H1 (cell line): ENCODE results near the gene ACTL8. TPM values are rescaled to one million over a fixed set of nuclear protein-coding genes. Genes with fewer than 3 reads are reported as not detected.

Experiments
- CTCF ChIA-PET: fragments of 300-600 bp; sonication (Branson Sonifier 250); formaldehyde crosslinking; loops from one replicate; lab custom pipeline; 2021; ENCODE audit not compliant: partially characterized antibody; lab: Charles Lee
- POLR2A ChIA-PET: fragments of 300-600 bp; sonication (Branson Sonifier 250); formaldehyde crosslinking; loops from one replicate; lab custom pipeline; 2021; ENCODE audit warnings: inconsistent platforms; ENCODE audit not compliant: partially characterized antibody; lab: Charles Lee
- DNase-seq, 2 experiments: peaks; one replicate each; pipeline versions ENCODE4 v3.0.0 to v3.0.0-alpha.2; 2010 to 2022; ENCODE audit warnings: low spot score in 2 of 2, low read depth in 1 of 2, mixed read lengths in 1 of 2
- FAIRE-seq: peaks from 2 replicates; lab custom pipeline; 2011; peaks lifted over from hg19 to GRCh38; lab: Jason Lieb, UNC
- H2AFZ ChIP-seq: 2 replicates; pipeline ENCODE4 v1.8.1; 2012; ENCODE audit warnings: low read length, inconsistent platforms
- H2AK5ac ChIP-seq: 2 replicates; pipeline ENCODE4 v1.6.1; 2013; ENCODE audit warnings: low read depth, low read length
- H2BK120ac ChIP-seq: replicated peaks from 2 replicates; pipeline ENCODE3; 2013; ENCODE audit warnings: low read depth, low read length, inconsistent platforms
- H2BK12ac ChIP-seq: 2 replicates; pipeline ENCODE4 v1.6.1; 2013; ENCODE audit warnings: low read depth, low read length
- H2BK15ac ChIP-seq: 2 replicates; pipeline ENCODE4 v1.6.1; 2013; ENCODE audit warnings: low read length
- H2BK20ac ChIP-seq: 2 replicates; pipeline ENCODE4 v1.6.1; 2013; ENCODE audit warnings: low read length
- H2BK5ac ChIP-seq: 2 replicates; pipeline ENCODE4 v1.6.1; 2013; ENCODE audit warnings: low read depth, low read length
- H3K14ac ChIP-seq: 2 replicates; pipeline ENCODE4 v1.6.1; 2013; ENCODE audit warnings: inconsistent platforms; ENCODE audit not compliant: insufficient read length
- H3K18ac ChIP-seq: 2 replicates; pipeline ENCODE4 v1.6.1; 2013; ENCODE audit warnings: low read length; ENCODE audit errors: extremely low read depth
- H3K23ac ChIP-seq: 2 replicates; pipeline ENCODE4 v1.6.1; 2013; ENCODE audit warnings: inconsistent platforms; ENCODE audit not compliant: insufficient read length
- H3K23me2 ChIP-seq: 2 replicates; pipeline ENCODE4 v1.6.1; 2013; ENCODE audit warnings: low read depth, low read length
- H3K27ac ChIP-seq: 2 replicates; pipeline ENCODE4 v1.6.1; 2011; ENCODE audit warnings: low read depth, low read length, inconsistent platforms
- H3K27me3 ChIP-seq, 4 experiments: replicated peaks in 1 of 4; 1 replicate in 1 of 4; 2 replicates in 3 of 4; pipeline versions ENCODE4 v1.6.1 to v1.8.1; 2011 to 2013; ENCODE audit warnings: low read length in 3 of 4, mild to moderate bottlenecking in 3 of 4, inconsistent platforms in 2 of 4, mixed read lengths in 2 of 4, moderate library complexity in 1 of 4; ENCODE audit not compliant: control insufficient read depth in 3 of 4, insufficient read depth in 3 of 4; ENCODE audit errors: extremely low read depth in 1 of 4
- H3K36me3 ChIP-seq, 4 experiments: 2 replicates each; pipeline versions ENCODE4 v1.6.1 to v1.8.1; 2011 to 2013; ENCODE audit warnings: mild to moderate bottlenecking in 4 of 4, low read length in 3 of 4, moderate library complexity in 2 of 4, control low read depth in 1 of 4, inconsistent platforms in 1 of 4; ENCODE audit not compliant: insufficient read depth in 4 of 4, control insufficient read depth in 2 of 4
- H3K4ac ChIP-seq: replicated peaks from 2 replicates; pipeline ENCODE3; 2013; ENCODE audit warnings: low read length, low read depth, mixed read lengths, inconsistent platforms; ENCODE audit not compliant: insufficient read length
- H3K4me1 ChIP-seq, 4 experiments: replicated peaks in 1 of 4; 1 replicate in 1 of 4; 2 replicates in 3 of 4; pipeline versions ENCODE4 v1.6.1 to v1.8.1; 2011 to 2013; ENCODE audit warnings: low read length in 3 of 4, inconsistent platforms in 2 of 4, mixed read lengths in 1 of 4; ENCODE audit not compliant: insufficient read depth in 4 of 4, control insufficient read depth in 3 of 4
- H3K4me2 ChIP-seq, 2 experiments: 2 replicates each; pipeline versions ENCODE4 v1.6.1 to v1.8.1; 2011 to 2013; ENCODE audit warnings: low read depth in 2 of 2, low read length in 2 of 2, control low read depth in 1 of 2, inconsistent platforms in 1 of 2, mild to moderate bottlenecking in 1 of 2; ENCODE audit not compliant: insufficient read depth in 1 of 2
- H3K4me3 ChIP-seq, 4 experiments: fragments of 200-600, 300-600 bp in 1 of 4; sonication (generic), shearing (Covaris generic), sonication (Bioruptor Twin) in 1 of 4; 2 replicates each; pipeline versions ENCODE4 v1.5.1 to v1.8.1; 2011 to 2016; ENCODE audit warnings: low read length in 4 of 4, low read depth in 3 of 4, control low read depth in 2 of 4, inconsistent platforms in 2 of 4, mild to moderate bottlenecking in 2 of 4, mixed read lengths in 1 of 4, moderate library complexity in 1 of 4; ENCODE audit not compliant: insufficient read depth in 2 of 4; ENCODE audit errors: extremely low read depth in 1 of 4
- H3K56ac ChIP-seq: replicated peaks from 2 replicates; pipeline ENCODE3; 2013; ENCODE audit warnings: low read depth, mild to moderate bottlenecking, mixed read lengths, low read length, inconsistent platforms; ENCODE audit not compliant: insufficient read length
- H3K79me1 ChIP-seq: 2 replicates; pipeline ENCODE4 v1.6.1; 2013; ENCODE audit warnings: low read depth, low read length, control low read depth
- H3K79me2 ChIP-seq, 2 experiments: 2 replicates each; pipeline versions ENCODE4 v1.6.1 to v1.8.1; 2012 to 2013; ENCODE audit warnings: low read length in 2 of 2, mild to moderate bottlenecking in 2 of 2, inconsistent platforms in 1 of 2; ENCODE audit not compliant: insufficient read depth in 2 of 2, control insufficient read depth in 1 of 2
- H3K9ac ChIP-seq, 4 experiments: replicated peaks in 1 of 4; 1 replicate in 1 of 4; 2 replicates in 3 of 4; pipeline versions ENCODE4 v1.6.1 to v1.8.1; 2011 to 2013; ENCODE audit warnings: low read depth in 3 of 4, low read length in 3 of 4, control low read depth in 2 of 4, mild to moderate bottlenecking in 2 of 4, moderate library complexity in 2 of 4, inconsistent platforms in 1 of 4; ENCODE audit errors: extremely low read depth in 1 of 4
- H3K9me3 ChIP-seq, 2 experiments: 2 replicates each; pipeline versions ENCODE4 v1.6.1 to v1.8.1; 2012 to 2013; ENCODE audit warnings: mild to moderate bottlenecking in 2 of 2, moderate library complexity in 2 of 2, control low read depth in 1 of 2, inconsistent platforms in 1 of 2, low read depth in 1 of 2, low read length in 1 of 2, mixed read lengths in 1 of 2; ENCODE audit not compliant: insufficient read depth in 2 of 2
- H4K20me1 ChIP-seq, 2 experiments: replicated peaks in 1 of 2; 2 replicates each; pipeline versions ENCODE3 to v1.8.1; 2011 to 2013; ENCODE audit warnings: inconsistent platforms in 2 of 2, low read length in 2 of 2, mild to moderate bottlenecking in 1 of 2; ENCODE audit not compliant: insufficient read depth in 2 of 2, control insufficient read depth in 1 of 2
- H4K5ac ChIP-seq: 2 replicates; pipeline ENCODE4 v1.6.1; 2013; ENCODE audit warnings: low read length, low read depth, mixed read lengths, inconsistent platforms; ENCODE audit not compliant: insufficient read length
- H4K8ac ChIP-seq: 2 replicates; pipeline ENCODE4 v1.8.0; 2013; ENCODE audit warnings: mild to moderate bottlenecking, moderate library complexity, low read length, inconsistent platforms; ENCODE audit not compliant: insufficient read depth; ENCODE audit errors: extremely low read depth
- H4K91ac ChIP-seq: replicated peaks from 2 replicates; pipeline ENCODE3; 2013; ENCODE audit warnings: low read length, mixed read lengths, inconsistent platforms; ENCODE audit not compliant: insufficient read length
- ATF3 ChIP-seq: IDR thresholded peaks from 2 replicates; pipeline ENCODE4 v1.6.1; 2011; ENCODE audit warnings: low read depth, mild to moderate bottlenecking, low read length; ENCODE audit not compliant: insufficient read depth
- CBX5 ChIP-seq: fragments of 300-800, 300-1000 bp; sonication (generic); IDR thresholded peaks from 2 replicates; pipeline ENCODE4 v1.7.1; 2016; ENCODE audit warnings: antibody characterized with exemption, low read length, low read depth
- CREB1 ChIP-seq: IDR thresholded peaks from 2 replicates; pipeline ENCODE4 v1.6.1; 2012; ENCODE audit warnings: inconsistent platforms
- CTBP2 ChIP-seq: IDR thresholded peaks from 2 replicates; pipeline ENCODE4 v1.7.0; 2011; ENCODE audit warnings: borderline replicate concordance, mild to moderate bottlenecking, moderate library complexity, mixed read lengths, low read length; ENCODE audit not compliant: insufficient read depth, insufficient read length
- EZH2 ChIP-seq: fragments of 200-600 bp; sonication (generic); IDR thresholded peaks from 2 replicates; pipeline ENCODE4 v1.7.1; 2012; ENCODE audit warnings: low read depth, mild to moderate bottlenecking, moderate library complexity, low read length, inconsistent platforms; ENCODE audit not compliant: severe bottlenecking
- HDAC2 ChIP-seq, 2 experiments: fragments of 300-600 bp in 1 of 2; sonication (generic) in 1 of 2; IDR thresholded peaks; 2 replicates each; pipeline ENCODE4 v1.6.1; 2011 to 2012; ENCODE audit warnings: low read depth in 2 of 2, low read length in 2 of 2, mild to moderate bottlenecking in 2 of 2, moderate library complexity in 2 of 2, borderline replicate concordance in 1 of 2, inconsistent platforms in 1 of 2
- HDAC6 ChIP-seq: IDR thresholded peaks from one replicate; pipeline ENCODE4 v1.7.1; 2012; ENCODE audit warnings: low read depth, mild to moderate bottlenecking, inconsistent platforms, low read length, moderate library complexity
- KDM4A ChIP-seq: IDR thresholded peaks from one replicate; pipeline ENCODE4 v1.7.1; 2012; ENCODE audit warnings: low read depth, mild to moderate bottlenecking, moderate library complexity, low read length, inconsistent platforms; ENCODE audit not compliant: severe bottlenecking
- POU5F1 ChIP-seq: IDR thresholded peaks from 2 replicates; pipeline ENCODE4 v1.6.1; 2011; ENCODE audit warnings: low read depth, mild to moderate bottlenecking, low read length, moderate library complexity
- RFX5 ChIP-seq: IDR thresholded peaks from 2 replicates; pipeline ENCODE4 v1.6.1; 2011; ENCODE audit warnings: low read depth, low read length, improper control_type of control experiment, borderline replicate concordance
- RXRA ChIP-seq: IDR thresholded peaks from 2 replicates; pipeline ENCODE4 v1.6.1; 2011; ENCODE audit warnings: low read depth, mild to moderate bottlenecking, low read length, moderate library complexity; ENCODE audit not compliant: insufficient read depth
- SP4 ChIP-seq: IDR thresholded peaks from 2 replicates; pipeline ENCODE4 v1.6.1; 2012; ENCODE audit warnings: low read length, inconsistent platforms
- SUZ12 ChIP-seq: fragments of 200-600 bp; sonication (generic); IDR thresholded peaks from 2 replicates; pipeline ENCODE4 v1.6.1; 2012; ENCODE audit warnings: mild to moderate bottlenecking, inconsistent platforms, low read length, moderate library complexity, mixed read lengths
- TAF1 ChIP-seq: IDR thresholded peaks from 2 replicates; pipeline ENCODE4 v1.6.1; 2011; ENCODE audit warnings: mild to moderate bottlenecking, low read depth, low read length
- WGBS, 2 experiments: shearing (Covaris generic) in 1 of 2; methylation state at CpG; one replicate each; pipeline versions ENCODE4 v1.1.6 to v1.1.7; 2013 to 2015; ENCODE audit warnings: low lambda C conversion rate in 2 of 2, mixed read lengths in 2 of 2, inconsistent platforms in 1 of 2, low coverage in 1 of 2, missing lambda C conversion rate in 1 of 2; ENCODE audit not compliant: insufficient replicate concordance in 2 of 2, insufficient coverage in 1 of 2, insufficient read length in 1 of 2; ENCODE audit errors: extremely low coverage in 1 of 2, missing lambda C conversion rate in 1 of 2; 5-methylcytosine and 5-hydroxymethylcytosine counted together
- polyA plus RNA-seq, 7 experiments: library from polyadenylated mRNA; depleted of rRNA in 3 of 7; stranded (reverse) in 5 of 7; unstranded in 2 of 7; fragments of >200 nt in 5 of 7; fragments of 200-250 nt in 2 of 7; gene quantifications; 1 replicate in 5 of 7; 2 replicates in 1 of 7; 4 replicates in 1 of 7; pipeline versions ENCODE4 v1.2.1 to v1.2.3, GENCODE V29; 2011 to 2013; ENCODE audit warnings: missing spikeins in 2 of 7, mixed read lengths in 2 of 7
- total RNA-seq: library from RNA; stranded (reverse); fragmentation: NEBNext Ultra II Directional; extraction: Animal tissue kit (Norgen Biotek cat#: 25700); gene quantifications from 2 replicates; pipeline ENCODE4 v1.2.1, GENCODE V29; 2021

Gene ACTL8
- total and polyA plus RNA-seq, 2 of the 8 experiments (the other 6 are each of a cell fraction or from before 2014, with no cell fraction given), result 0.33 to 0.47 TPM

DNA sequence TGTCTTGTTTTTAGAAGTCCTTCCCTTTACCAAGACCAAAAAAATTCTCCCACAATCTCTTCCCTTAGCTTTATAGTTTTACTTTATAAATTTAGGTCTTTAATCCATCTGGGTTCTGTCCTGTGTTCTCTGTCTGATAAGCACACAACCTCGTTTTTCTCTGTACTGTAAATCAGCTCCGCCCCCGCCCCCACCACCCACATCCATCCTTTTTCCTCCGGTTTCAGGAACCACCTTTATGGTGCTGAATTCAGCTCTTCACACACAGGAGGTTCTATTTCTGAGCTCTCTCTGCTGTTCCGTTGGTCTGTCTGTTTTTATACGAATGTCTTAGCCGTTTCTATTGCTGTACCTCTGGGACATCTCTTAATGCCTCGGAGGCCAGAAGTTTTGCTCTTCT lies 44.5 kb downstream of the ACTL8 start:
- Histone ChIP-seq H3K23me2 (no peaks in the 10 kb centered on the region), H2BK15ac (no peak overlapping the region), H2BK12ac (no peak overlapping the region), H3K18ac (no peak overlapping the region), H4K5ac (no peak overlapping the region), H2BK120ac (no peak overlapping the region), H3K14ac (no peak overlapping the region), H3K79me1 (no peaks in the 10 kb centered on the region; the same call in 1 of the 2 replicates), H4K8ac (no peak overlapping the region), H3K4me1 (no peaks in the 10 kb centered on the region), H4K20me1 (no peaks in the 10 kb centered on the region), H3K9me3 (no peaks in the 10 kb centered on the region), H2AFZ (no peak overlapping the region), H3K36me3 (no peaks in the 10 kb centered on the region), H3K4ac (no peak overlapping the region), H3K27me3 (no peaks in the 10 kb centered on the region; a peak in 1 of 7 replicates), H3K23ac (no peak overlapping the region), H3K9ac (no peak overlapping the region), H3K27ac (no peak overlapping the region), H2BK5ac (no peak overlapping the region), H3K4me3 (no peak overlapping the region), H4K91ac (no peak overlapping the region), H3K79me2 (no peaks in the 10 kb centered on the region), H3K56ac (no peak overlapping the region), H3K4me2 (no peak overlapping the region), H2BK20ac (no peak overlapping the region), H2AK5ac (no peak overlapping the region)
- POLR2A ChIA-PET, result no interaction called here
- DNase-seq (no peak), FAIRE-seq (no peak)
- CTCF ChIA-PET, result interaction anchor here (0.6 to 1.3 kb wide), 3 partner anchors 8 to 137 kb away, joined by 3 to 4 read pairs (median 3); no protein-coding TSS in a partner anchor
- WGBS, 2 experiments, result 87% methylated on average over 8 of the region's 8 CpGs; no CpG with 5 or more reads in 1 of the 2 experiments
- TF ChIP-seq EZH2 (no peak), KDM4A (no peak), HDAC2 (IDR thresholded peaks at IDR 0.05; ENCODE audit: borderline replicate concordance in 1 of 2, low read depth in 2 of 2, low read length in 2 of 2) (no peak), HDAC6 (no peak), CTBP2 (no peak), CREB1 (no peak), CBX5 (no peak), RFX5 (no peak), RXRA (no peak), TAF1 (no peak), ATF3 (no peak), SP4 (no peak), POU5F1 (no peak), SUZ12 (no peak)
